DOHH2 (cell line): ENCODE measurements around the gene CHRNA5.

Experiments used
- EZH2phosphoT487 ChIP-seq: fragments of 200-600 bp; sonication (generic); IDR thresholded peaks from 2 replicates; pipeline ENCODE4 v1.6.1; 2017; ENCODE audit warnings: borderline replicate concordance, mild to moderate bottlenecking, antibody characterized with exemption, low read length, moderate library complexity, mixed read lengths
- TF ChIP-seq, protein P1 (sequence below): fragments of 200-600 bp; sonication (generic); IDR thresholded peaks from one replicate; pipeline ENCODE4 v1.5.1; 2014; ENCODE audit warnings: antibody characterized with exemption, mild to moderate bottlenecking, low read depth, low read length; ENCODE audit not compliant: poor library complexity, severe bottlenecking

GRCh38 chr15:78536134-78536533 lies 29.2 kb upstream of the CHRNA5 start:
- TF ChIP-seq, protein P1, sequence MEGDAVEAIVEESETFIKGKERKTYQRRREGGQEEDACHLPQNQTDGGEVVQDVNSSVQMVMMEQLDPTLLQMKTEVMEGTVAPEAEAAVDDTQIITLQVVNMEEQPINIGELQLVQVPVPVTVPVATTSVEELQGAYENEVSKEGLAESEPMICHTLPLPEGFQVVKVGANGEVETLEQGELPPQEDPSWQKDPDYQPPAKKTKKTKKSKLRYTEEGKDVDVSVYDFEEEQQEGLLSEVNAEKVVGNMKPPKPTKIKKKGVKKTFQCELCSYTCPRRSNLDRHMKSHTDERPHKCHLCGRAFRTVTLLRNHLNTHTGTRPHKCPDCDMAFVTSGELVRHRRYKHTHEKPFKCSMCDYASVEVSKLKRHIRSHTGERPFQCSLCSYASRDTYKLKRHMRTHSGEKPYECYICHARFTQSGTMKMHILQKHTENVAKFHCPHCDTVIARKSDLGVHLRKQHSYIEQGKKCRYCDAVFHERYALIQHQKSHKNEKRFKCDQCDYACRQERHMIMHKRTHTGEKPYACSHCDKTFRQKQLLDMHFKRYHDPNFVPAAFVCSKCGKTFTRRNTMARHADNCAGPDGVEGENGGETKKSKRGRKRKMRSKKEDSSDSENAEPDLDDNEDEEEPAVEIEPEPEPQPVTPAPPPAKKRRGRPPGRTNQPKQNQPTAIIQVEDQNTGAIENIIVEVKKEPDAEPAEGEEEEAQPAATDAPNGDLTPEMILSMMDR, result no peak
- no peak for TF ChIP-seq EZH2phosphoT487
